Measurements from ENCODE around the gene GNPAT. TPM values are rescaled to one million over a fixed set of nuclear protein-coding genes. Genes with fewer than 3 reads are reported as not detected.

The GNPAT gene
- total RNA-seq, 1 experiment from 2014 or later = 32.8 TPM

- peaks cover 8% of the 10 kb centered on the region for H3K4me1 Mint-ChIP-seq
- no peak overlapping the region for H3K27ac Mint-ChIP-seq
- ATAC-seq (no peak), DNase-seq (ENCODE audit: low spot score) (no peak)
- ChIA-PET CTCF (interaction anchor here (0.6 to 1.2 kb wide), 2 partner anchors 49 to 60 kb away, joined by 3 to 4 read pairs; no protein-coding TSS in a partner anchor), POLR2A (no interaction called here)
- 0 out of 2 replicates have a peak, but pooled peaks cover 3% of the 10 kb centered on the region for H3K36me3 Mint-ChIP-seq
- peaks cover 58% of the 10 kb centered on the region for H3K27me3 Mint-ChIP-seq (ENCODE audit: low read depth)
- no peaks in the 10 kb centered on the region for H3K9me3 Mint-ChIP-seq
- no peak for TF ChIP-seq PREB (CRISPR knock-in tag; IDR thresholded peaks at IDR 0.05; ENCODE audit: borderline replicate concordance)
- no peak for TF ChIP-seq MLX (CRISPR knock-in tag; IDR thresholded peaks at IDR 0.05)
- no peak for TF ChIP-seq TEAD4 (CRISPR knock-in tag; IDR thresholded peaks at IDR 0.05)
- TF ChIP-seq GABPB1 (CRISPR knock-in tag; IDR thresholded peaks at IDR 0.05) = no peak
- no peak for TF ChIP-seq CDX4 (CRISPR knock-in tag; IDR thresholded peaks at IDR 0.05; ENCODE audit: borderline replicate concordance)
- TF ChIP-seq STAT6 (CRISPR knock-in tag; conservative IDR thresholded peaks at IDR 0.05; ENCODE audit: low read depth) = no peak
- no peak for TF ChIP-seq ZNF423 (CRISPR knock-in tag; IDR thresholded peaks at IDR 0.05)
- H3K4me3 Mint-ChIP-seq = no peak overlapping the region
These were observed 21.3 kb upstream of the GNPAT start for GRCh38 chr1:231219422-231220401.

- Mint-ChIP-seq H3K36me3 (peaks cover 11% of the 10 kb centered on the region; the same call in 1 of the 2 replicates), H3K9me3 (no peaks in the 10 kb centered on the region), H3K4me3 (no peak overlapping the region), H3K27me3 (ENCODE audit: low read depth) (peaks cover 47% of the 10 kb centered on the region), H3K4me1 (peaks cover 8% of the 10 kb centered on the region), H3K27ac (no peak overlapping the region)
- ATAC-seq = no peak
- ChIA-PET CTCF (interaction anchor here (1.2 kb wide), 1 partner anchor 50 kb away, joined by 4 read pairs; no protein-coding TSS in a partner anchor), POLR2A (no interaction called here)
- TF ChIP-seq GRHL2 (CRISPR knock-in tag; IDR thresholded peaks at IDR 0.05; ENCODE audit: insufficient replicate concordance, severe bottlenecking) = no peak
- no peak for TF ChIP-seq FOXP1 (CRISPR knock-in tag; IDR thresholded peaks at IDR 0.05; ENCODE audit: borderline replicate concordance)
- TF ChIP-seq TEAD4 (CRISPR knock-in tag; IDR thresholded peaks at IDR 0.05) = no peak
- TF ChIP-seq E2F4 (CRISPR knock-in tag; IDR thresholded peaks at IDR 0.05; ENCODE audit: borderline replicate concordance, low read depth) = no peak
- TF ChIP-seq ATF2 (CRISPR knock-in tag; IDR thresholded peaks at IDR 0.05; ENCODE audit: borderline replicate concordance, low read depth) = no peak
- no peak for TF ChIP-seq ZMAT4 (CRISPR knock-in tag; IDR thresholded peaks at IDR 0.05)
- TF ChIP-seq ZNF425 (CRISPR knock-in tag; conservative IDR thresholded peaks at IDR 0.05) = no peak
- no peak for TF ChIP-seq STAT6 (CRISPR knock-in tag; conservative IDR thresholded peaks at IDR 0.05; ENCODE audit: low read depth)
- no peak for TF ChIP-seq ATF1 (CRISPR knock-in tag; IDR thresholded peaks at IDR 0.05)
- TF ChIP-seq SMAD3 (CRISPR knock-in tag; IDR thresholded peaks at IDR 0.05; ENCODE audit: borderline replicate concordance) = no peak
- no peak for DNase-seq (ENCODE audit: low spot score)
These were observed 20.2 kb upstream of the GNPAT start for GRCh38 chr1:231220801-231221200.
